Stimulated activated CD4-positive, alpha-beta T cell treated with anti-CD3 and anti-CD28 coated beads, TNF-alpha, amount 100 ng/mL, for 4 hours (primary cell): ENCODE results near the gene PCARE.
A peak's percentile ranks its signal among the peaks of the same experiment; 100 is the strongest.
"Not testable (repeated sequence)": the region's sequence is repeated elsewhere in the genome, so short reads cannot be mapped to it uniquely, and the experiment has no call there.

Experiments
- DNase-seq, 3 experiments: peaks; one replicate each; pipeline ENCODE4 v3.0.0-alpha.2; 2020; ENCODE audit warnings: low read depth in 3 of 3

Gene PCARE

DNA sequence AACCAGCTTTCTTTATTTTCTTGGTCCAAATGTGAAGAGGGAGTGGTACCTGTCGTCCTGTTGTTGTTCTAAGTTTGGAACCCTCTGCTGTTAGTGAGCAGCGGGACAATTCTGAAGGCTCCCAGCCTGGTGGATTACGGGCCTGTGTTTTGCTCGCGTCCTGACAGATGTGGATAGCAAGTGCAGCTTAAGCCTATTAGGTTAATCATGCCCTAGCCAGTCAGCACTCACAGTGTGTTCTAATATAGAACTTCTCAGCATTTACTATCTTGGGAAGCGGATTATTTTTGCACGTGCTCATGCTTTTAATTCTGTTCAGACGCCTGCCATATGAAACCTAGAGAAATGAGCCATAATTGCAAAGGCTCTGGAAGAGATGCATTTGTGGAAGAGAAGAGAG lies at the start of gene PCARE:
Gene PCARE, minus strand, starts transcription at position 113 of the 400 bp plus-strand sequence. CDS start 262 bp downstream, outside the sequence.
- DNase-seq = no peak

GRCh38 chr2:29123617-29124349 lies 49.5 kb upstream of the PCARE start:
- DNase-seq = no peak

DNA sequence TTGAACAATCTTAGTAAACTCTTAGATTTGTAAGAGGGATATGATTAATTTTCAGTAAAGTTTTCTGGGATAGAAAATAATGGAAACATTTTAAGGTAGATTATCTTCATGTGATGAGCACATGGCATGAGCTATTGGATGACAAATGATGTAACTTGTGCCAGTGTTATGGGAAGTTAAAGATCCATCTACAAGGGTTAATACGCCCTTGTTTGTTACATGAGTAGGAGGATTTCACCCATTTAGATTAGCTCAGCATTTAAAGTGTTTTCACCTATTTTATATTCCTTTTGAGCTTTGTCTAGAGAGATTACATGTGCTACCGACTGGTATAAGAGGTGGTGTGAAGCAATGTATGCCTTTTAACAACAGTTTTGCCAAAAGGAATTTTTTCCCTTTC lies 46.5 kb upstream of the PCARE start:
- DNase-seq = no peak

DNA sequence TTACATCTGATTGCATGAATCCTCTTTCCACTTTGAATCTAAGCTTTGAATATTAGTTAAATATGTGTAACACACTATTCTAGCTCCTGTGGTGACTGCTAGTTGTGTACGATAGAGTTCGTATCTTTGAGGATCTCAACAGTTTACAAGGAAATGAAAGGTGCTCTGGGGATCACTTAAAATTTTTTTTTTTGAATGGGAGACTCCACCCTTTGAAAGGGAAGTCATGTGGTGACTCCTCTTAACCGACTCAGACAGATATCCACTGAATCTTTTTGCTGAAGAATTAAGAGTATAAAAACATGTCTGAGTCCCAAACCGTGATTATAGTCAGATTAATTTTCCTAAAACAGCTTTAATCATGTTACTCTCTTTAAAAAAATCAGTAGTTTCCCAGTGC lies 44.9 kb upstream of the PCARE start:
- DNase-seq = no peak

DNA sequence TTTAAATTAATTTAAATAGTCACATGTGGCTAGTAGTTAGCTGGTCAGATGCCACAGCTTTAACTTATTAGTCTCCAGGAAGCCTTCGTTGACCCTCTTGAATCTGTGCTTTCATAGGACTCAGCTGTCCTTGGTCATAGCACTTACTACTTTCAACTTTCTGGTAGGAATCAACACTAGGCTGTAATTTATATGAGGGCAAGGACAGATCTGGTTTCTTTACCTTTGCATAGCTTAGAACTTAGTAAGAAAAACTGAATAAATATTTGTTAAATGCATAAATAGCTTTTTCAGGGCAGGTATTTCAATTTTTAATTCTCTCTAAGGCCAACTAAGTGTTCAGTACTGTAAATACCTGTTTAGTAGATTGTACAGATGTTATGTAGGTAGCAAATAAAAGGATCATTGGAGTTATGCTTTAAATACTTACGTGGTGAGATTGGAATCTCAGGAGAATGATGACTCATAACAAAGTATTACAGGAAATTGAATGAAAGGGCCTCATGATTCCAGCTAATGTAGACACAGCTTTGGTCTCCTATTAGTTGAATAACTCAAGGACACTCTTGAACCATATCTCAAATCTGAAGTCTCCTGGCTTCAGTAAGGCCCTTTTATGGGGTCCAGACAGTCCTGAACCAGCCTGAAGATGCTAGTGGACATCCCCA lies 43.4 kb upstream of the PCARE start:
- no peak for DNase-seq

DNA sequence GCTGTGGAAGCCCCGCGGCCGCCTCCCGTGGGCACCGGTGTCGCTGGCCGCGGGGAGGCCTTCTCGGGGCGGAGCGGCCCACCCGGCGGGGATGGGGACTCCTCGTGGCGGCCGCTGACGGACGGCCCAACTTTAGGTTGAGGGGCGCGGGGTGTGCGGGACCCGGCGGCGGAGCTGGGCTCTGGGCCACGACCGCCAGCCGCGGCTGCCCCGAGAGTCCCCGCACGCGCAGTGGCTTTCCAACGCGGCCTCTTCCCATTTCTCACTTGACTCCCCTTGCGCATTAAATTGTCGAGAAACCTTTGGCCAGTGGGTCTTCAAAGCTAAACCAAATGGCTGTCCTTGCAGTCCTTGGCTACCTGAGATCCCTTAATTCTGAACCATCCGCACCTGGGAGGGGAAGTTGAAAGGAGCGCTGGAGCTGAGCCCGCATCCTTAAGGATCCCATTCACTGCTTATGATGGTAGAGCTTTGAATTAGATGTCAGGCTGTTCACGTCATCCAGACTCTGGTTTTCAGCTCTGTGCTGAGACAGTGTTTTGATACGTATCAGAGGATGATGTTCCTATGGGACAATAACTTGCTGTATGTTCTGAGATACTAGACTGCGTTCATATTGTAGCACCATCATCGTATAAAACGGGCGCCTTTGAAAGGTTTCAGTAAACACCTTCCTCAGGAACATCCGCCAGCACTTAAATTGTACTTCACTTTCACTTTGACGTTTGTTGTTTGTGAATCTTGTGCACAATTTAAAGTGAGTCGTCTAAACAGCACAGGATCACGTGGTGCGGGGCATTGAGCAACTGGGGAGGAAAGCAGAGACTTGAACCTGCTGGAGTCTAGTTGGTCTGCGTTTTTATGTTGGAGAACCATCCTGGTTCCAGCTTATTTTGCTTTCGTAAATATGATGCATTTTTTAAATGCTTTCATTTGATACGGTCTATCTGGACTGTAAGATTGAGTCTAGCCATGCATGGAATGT lies 41.8 kb upstream of the PCARE start:
- DNase-seq = peak; percentile 15 to 49 (median 41)

DNA sequence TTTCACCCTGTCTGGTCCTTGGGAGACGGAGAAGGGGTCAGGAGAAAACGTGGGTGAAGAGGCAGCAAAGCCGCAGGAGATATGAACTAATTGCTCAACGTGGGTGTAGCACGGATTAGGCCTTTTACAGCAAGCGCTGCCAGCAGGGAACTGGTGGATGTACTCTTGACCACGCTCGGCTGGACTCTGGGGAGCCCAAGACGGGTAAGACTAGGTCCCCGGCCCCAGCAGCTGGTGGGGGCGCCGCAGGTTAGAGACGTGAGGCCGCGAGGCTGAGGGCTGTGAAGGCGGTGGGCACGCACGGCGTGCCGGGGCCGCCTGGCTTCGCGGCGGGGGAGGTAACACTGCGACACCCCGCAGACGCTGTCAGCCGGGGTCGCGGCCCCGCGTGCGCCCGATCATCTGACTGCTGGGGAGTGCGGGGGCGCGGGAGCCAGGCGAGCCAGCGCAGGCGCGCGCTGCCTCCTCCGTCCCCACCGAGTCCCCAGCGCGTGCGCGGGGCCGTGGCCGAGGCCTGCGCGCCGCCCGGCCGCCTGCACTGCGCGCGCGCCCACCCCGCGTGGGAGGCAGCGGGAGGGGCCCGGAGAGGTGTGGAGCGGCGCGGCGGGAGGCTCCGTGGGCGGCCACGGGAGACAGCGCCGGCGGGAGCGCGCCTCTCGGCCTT lies 40.8 kb upstream of the PCARE start, which contains the start of gene CLIP4:
Gene CLIP4, plus strand, starts transcription at position 470 of the 664 bp plus-strand sequence. CDS start 5,974 bp downstream, outside the sequence.
- DNase-seq = peak; percentile 59 to 77 (median 71)

- DNase-seq = peak in 1 of 3 experiments; percentile 3
These were observed 40.2 kb upstream of the PCARE start for GRCh38 chr2:29114586-29114945.

DNA sequence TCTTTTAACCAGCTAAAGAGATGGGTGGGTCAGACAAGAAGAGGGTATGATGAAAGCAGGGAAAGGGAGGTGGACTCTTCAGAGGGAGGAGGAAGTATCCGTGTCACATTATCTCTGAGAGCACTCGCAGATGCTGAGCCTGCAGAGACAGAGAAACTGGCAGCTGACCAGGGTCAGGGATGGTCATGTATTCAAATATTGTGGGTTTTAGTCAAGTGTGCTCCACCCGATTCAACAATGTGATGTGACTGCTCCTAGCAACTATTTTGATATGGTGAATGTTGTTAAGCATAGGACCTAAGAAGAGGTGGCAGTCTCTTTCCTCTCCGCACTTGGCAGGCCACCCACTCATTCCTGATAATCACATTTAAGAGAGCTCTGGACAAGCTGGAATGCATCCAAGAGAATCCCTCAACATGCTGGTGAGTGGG lies 39.6 kb upstream of the PCARE start:
- DNase-seq = no peak

GRCh38 chr2:29113027-29113686 lies 38.8 kb upstream of the PCARE start:
- no peak for DNase-seq

DNA sequence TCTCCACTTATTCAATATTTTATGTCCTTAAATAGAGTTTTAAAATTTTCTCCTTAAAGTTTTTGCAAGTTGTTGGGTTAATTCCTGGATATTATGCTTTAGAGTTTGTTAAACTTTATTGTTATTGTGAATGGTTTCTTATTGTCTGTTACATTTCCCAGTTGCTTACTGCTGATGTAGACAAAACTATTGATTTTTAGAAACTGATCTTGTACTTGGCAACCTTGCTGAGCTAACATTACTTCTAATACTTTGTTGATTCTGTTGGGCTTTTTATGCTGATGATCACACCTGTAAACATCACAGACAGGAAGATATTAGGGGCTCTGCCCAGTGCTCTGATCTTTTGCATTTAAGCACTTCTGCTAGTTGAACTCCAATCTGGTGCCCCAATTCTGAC lies 38.1 kb upstream of the PCARE start:
- no peak for DNase-seq

GRCh38 chr2:29110916-29111535 lies 36.7 kb upstream of the PCARE start:
- DNase-seq = no peak

DNA sequence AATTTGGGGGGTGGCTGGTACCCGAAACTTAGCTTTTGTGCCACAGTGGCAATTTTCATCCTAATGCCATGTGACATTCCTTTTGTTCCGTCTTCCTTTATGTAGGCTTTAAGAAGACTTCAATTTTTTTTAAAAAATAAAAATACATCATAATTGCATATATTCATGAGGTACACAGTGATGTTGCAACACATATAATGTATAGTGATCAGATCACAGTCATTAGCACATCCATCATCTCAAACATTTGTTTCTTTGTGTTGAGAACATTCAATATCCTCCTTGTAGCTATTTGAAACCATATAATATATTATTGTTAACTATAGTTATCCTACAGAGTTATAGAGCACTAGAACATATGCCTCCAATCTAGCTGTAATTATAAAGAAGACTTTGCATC lies 34.9 kb upstream of the PCARE start:
- no peak for DNase-seq

GRCh38 chr2:29108225-29108624 lies 33.9 kb upstream of the PCARE start:
- no peak for DNase-seq

DNA sequence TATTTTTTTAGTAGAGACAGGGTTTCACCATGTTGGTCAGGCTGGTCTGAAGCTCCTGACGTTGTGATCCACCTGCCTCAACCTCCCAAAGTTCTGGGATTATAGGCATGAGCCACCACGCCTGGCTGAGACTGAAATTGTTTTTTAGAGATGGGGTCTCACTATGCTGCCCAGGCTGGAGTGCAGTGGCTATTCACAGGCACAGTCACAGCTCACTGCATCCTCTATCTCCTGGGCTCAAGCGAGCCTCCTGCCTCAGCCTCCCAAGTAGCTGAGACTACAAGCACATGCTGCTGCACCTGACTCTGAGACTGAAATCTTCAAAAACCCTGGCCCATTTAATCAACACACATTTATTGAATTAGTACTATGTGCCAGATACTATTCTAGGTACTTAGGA lies 33.2 kb upstream of the PCARE start:
- DNase-seq = not testable (repeated sequence)

DNA sequence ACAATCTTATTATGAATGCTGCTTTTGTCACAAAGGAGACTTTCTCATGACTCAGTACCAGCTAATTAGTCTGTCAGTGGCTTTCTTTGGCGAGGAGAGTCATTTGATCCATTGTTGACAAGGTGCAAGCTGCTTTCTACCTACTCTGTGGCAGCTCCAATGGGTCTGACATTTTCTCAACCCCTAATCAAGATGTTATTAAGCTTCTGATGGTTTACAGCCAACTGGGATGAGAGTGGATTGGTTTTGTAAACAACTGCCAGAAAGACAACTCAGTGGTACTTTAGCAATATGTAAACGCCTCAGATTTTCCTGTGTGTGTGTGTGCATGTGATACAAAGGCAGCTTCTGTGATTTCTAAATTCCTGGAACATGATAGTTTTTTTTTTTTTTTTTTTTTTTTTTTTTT lies 32.7 kb upstream of the PCARE start:
- DNase-seq = no peak

GRCh38 chr2:29106256-29106655 lies 31.9 kb upstream of the PCARE start:
- no peak for DNase-seq

GRCh38 chr2:29105375-29105774 lies 31.1 kb upstream of the PCARE start:
- no peak for DNase-seq

GRCh38 chr2:29104688-29105087 lies 30.4 kb upstream of the PCARE start:
- no peak for DNase-seq

GRCh38 chr2:29100564-29100963 lies 26.2 kb upstream of the PCARE start:
- DNase-seq = no peak

- no peak for DNase-seq
These were observed 23.2 kb upstream of the PCARE start for GRCh38 chr2:29097569-29097968.
